ENCODE measurements around the gene PRKCSH.
"Not testable (repeated sequence)": the region's sequence is repeated elsewhere in the genome, so short reads cannot be mapped to it uniquely, and the experiment has no call there.

PRKCSH gene

DNA sequence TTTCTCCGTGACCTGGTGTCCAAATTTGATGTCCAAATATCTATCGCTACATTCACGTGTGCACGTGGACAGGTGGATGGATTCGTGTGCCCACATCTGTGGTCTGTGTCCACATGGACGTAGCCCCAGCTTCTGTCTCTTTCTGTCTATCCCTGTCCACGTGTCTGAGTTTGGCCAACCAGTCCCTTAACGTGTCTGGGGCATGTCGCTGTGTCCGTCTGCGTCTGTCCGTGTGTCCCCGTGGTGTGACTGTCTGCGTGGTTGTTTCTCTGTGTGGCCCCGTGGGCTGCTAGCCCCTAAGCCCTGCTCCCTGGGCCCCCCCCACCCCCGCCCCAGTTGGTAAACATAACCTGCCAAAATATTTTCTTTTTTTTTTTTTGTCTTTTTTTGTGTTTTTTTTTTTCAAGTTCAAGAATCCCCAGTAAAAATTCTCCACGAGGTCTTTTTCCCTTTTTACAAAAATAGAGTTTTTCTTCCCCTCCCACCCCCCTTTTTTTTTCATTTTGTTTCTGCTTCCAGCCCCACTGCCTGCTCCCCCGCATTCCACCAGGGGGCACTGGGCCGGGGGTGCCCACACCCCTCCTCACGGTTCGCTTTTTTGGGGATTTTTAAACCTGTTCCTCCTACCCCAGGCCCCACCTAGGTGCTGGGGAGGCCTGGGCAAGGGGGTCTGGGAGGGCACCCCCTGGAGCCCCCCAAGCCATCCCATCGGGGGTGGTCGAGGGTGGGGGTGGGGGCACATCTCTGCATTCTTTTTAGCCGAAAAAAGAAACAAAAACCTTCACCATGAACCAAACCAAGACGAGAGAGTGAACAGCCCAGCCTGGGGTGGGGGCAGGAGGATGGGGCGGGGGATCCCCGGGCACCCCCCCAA, 18.3 kb downstream of the PRKCSH start:
- TF ChIP-seq, protein P1, sequence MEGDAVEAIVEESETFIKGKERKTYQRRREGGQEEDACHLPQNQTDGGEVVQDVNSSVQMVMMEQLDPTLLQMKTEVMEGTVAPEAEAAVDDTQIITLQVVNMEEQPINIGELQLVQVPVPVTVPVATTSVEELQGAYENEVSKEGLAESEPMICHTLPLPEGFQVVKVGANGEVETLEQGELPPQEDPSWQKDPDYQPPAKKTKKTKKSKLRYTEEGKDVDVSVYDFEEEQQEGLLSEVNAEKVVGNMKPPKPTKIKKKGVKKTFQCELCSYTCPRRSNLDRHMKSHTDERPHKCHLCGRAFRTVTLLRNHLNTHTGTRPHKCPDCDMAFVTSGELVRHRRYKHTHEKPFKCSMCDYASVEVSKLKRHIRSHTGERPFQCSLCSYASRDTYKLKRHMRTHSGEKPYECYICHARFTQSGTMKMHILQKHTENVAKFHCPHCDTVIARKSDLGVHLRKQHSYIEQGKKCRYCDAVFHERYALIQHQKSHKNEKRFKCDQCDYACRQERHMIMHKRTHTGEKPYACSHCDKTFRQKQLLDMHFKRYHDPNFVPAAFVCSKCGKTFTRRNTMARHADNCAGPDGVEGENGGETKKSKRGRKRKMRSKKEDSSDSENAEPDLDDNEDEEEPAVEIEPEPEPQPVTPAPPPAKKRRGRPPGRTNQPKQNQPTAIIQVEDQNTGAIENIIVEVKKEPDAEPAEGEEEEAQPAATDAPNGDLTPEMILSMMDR (IDR thresholded peaks at IDR 0.05; ENCODE audit: extremely low read depth, missing control alignments): peak; percentile 43
- DNase-seq (ENCODE audit: low spot score): peak; percentile 80

DNA sequence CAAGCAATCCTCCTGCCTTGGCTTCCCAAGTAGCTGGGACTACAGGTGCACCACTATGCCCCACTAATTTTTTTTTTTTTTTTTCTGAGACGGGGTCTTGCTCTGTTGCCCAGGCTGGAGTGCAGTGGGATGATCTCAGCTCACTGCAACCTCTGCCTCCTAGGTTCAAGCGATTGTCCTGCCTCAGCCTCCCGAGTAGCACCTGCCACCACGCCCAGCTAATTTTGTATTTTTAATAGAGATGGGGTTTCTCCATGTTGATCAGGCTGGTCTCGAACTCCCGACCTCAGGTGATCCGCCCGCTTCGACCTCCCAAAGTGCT, 19.8 kb downstream of the PRKCSH start:
- not testable (repeated sequence) for DNase-seq (ENCODE audit: low spot score)

DNA sequence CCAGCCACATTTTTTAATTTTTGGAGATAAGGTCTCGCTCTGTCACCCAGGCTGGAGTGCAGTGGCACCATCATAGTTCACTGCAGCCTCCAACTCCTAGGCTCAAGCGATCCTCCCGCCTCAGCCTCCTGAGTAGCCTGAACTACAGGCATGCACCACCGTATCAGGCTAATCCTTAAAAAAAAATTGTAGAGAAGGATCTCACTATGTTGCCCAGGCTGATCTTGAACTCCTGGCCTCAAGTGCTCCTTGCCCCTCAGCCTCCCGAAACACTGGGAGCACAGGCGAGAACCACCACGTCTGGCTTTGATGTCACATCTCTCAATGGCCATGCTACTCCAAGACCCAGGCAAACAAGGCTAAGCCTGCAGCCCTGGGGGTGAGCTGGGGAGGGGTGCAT, 21.2 kb downstream of the PRKCSH start:
- TF ChIP-seq, protein P1 (IDR thresholded peaks at IDR 0.05; ENCODE audit: extremely low read depth, missing control alignments): no peak
- DNase-seq (ENCODE audit: low spot score): no peak

DNA sequence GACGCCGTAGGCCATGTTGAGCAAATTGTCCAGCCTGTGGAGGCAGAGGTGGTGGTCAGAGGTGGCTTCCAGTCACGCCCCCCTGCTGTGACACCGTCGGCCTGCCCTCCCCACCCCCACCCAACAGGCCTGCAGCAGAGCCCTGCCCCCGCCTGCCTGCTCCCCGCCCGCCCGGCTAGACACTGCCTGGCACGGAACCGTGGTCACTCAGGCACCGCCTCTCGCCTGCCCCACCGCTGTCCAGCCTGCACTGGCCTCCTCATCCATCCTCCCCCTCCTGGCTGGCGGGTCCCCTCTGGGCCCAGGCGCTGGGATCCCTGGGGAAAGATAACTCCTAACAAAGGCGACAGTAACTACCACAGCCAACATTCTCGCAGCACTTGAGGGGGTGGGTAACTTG, 21.7 kb downstream of the PRKCSH start:
- DNase-seq (ENCODE audit: low spot score): no peak
- TF ChIP-seq, protein P1 (IDR thresholded peaks at IDR 0.05; ENCODE audit: extremely low read depth, missing control alignments): no peak

DNA sequence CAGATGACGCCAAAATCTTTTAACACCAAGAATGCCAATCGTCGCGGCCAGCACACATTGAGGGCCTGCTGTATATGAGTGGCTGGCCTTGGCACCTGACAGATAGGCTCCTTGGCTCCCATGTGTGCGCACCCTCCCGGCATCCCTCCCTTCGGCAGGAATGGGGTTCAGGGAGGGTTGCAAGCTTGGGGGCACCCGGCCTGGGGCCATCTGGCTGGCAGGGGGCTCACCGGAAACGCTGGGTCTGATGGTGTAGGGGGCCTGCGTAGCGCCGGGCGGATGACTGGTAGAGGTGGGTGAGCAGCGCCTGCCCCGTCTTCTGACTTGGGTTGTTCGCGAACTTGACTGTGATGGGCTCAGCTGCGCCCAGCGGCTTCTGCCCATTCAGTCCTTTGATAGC, 22.4 kb downstream of the PRKCSH start:
- no peak for DNase-seq (ENCODE audit: low spot score)
- TF ChIP-seq, protein P1 (IDR thresholded peaks at IDR 0.05; ENCODE audit: extremely low read depth, missing control alignments): no peak

DNA sequence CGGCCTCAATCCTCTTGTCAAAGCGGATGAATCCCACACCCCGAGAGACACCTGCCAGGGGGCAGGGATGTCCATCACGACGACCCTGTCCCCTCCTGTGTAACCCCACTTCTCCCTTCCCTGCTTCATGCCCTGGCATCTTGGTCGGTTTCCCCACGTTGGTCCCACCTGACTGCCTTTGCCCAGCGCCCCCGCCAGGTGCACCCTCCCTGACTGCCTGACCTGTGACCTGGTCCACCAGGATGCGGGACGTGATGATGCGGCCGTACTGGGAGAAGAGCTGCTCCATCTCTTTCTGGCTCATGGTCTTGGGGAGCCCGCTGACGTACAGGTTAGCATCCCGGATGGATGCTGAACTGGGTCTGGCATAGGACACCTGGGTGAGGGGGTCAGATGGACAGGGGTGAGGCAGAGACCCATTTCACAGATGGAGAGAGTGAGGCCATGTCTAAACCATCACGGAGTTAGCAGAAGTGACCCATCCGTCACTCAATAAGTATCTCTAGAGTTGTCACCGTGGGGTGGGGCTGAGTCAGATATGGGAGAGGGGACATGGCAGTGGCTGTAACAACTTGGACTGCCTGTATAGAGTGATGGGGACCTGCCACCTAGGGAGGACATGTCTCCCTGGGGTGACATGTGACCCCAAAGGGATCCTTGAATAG, 22.9 kb downstream of the PRKCSH start:
- TF ChIP-seq, protein P1 (IDR thresholded peaks at IDR 0.05; ENCODE audit: extremely low read depth, missing control alignments): no peak
- DNase-seq (ENCODE audit: low spot score): peak; percentile 12

DNA sequence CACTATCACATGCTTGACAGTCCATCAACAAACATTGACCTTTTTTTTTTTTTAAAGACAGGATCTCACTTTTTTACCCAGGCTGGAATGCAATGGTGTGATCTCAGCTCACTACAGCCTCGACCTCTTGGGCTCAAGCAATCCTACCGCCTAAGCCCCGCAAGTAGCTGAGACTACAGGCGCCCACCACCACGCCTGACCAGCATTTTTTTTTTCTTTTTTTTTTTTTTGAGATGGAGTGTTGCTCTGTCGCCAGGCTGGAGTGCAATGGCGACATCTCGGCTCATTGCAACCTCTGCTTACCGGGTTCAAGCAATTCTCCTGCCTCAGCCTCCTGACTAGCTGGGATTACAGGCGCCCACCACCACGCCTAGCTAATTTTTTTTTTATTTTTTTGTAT, 23.5 kb downstream of the PRKCSH start:
- DNase-seq (ENCODE audit: low spot score): not testable (repeated sequence)

DNA sequence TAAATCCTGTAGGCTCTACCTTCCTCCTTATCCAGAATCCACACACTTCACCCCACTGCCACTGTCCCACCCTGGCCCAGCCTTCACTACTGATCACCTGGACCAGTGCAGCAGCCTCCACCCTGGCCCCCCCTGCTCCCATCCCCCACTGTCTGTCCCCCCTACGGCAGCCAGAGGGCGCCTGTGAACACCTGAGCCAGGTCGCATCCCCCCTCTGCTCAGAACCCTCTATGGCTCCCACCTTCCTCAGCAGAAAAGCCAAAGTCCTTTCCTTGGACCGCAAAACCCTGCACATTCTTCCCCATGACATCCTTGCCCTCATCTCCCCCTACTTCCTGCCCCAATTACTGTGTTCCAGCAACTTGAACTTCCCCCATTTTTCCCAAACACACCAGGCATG, 24.8 kb downstream of the PRKCSH start:
- TF ChIP-seq, protein P1 (IDR thresholded peaks at IDR 0.05; ENCODE audit: extremely low read depth, missing control alignments): no peak
- peak; percentile 42 for DNase-seq (ENCODE audit: low spot score)

Measured in GM20000 (cell line).